Activated CD8-positive, alpha-beta T cell treated with anti-CD3 and anti-CD28 coated beads for 36 hours (primary cell): Measurements from ENCODE around the gene KCTD20. TPM values are rescaled to one million over a fixed set of nuclear protein-coding genes. Genes with fewer than 3 reads are reported as not detected.

ENCODE experiments used
- ATAC-seq: fragments of 200-7000 bp; cut with Tn5 transposase; one replicate; pipeline ENCODE4 v1.10.0; 2021; ENCODE audit warnings: mild to moderate bottlenecking, moderate library complexity
- CTCF ChIA-PET: fragments of 350-600 bp; sonication (Branson Sonifier 250); formaldehyde crosslinking; loops from one replicate; lab custom pipeline; 2021; ENCODE audit warnings: antibody characterized with exemption; lab: Charles Lee
- POLR2A ChIA-PET: fragments of 350-600 bp; sonication (Branson Sonifier 250); formaldehyde crosslinking; loops from one replicate; lab custom pipeline; 2021; ENCODE audit warnings: antibody characterized with exemption; lab: Charles Lee
- DNase-seq: peaks from one replicate; pipeline ENCODE4 v3.0.0-alpha.2; 2020
- H3K27ac Mint-ChIP-seq: one replicate; pipeline ENCODE4 v1.8.0; 2021; ENCODE audit warnings: mild to moderate bottlenecking, mixed read lengths
- H3K27me3 Mint-ChIP-seq: one replicate; pipeline ENCODE4 v1.8.0; 2021; ENCODE audit warnings: mixed read lengths
- H3K36me3 Mint-ChIP-seq: one replicate; pipeline ENCODE4 v1.8.0; 2021; ENCODE audit warnings: low read depth, mixed read lengths
- H3K4me1 Mint-ChIP-seq: one replicate; pipeline ENCODE4 v1.8.0; 2021; ENCODE audit warnings: low read depth, mixed read lengths
- H3K4me3 Mint-ChIP-seq: one replicate; pipeline ENCODE4 v1.8.0; 2021; ENCODE audit warnings: mild to moderate bottlenecking, moderate library complexity, mixed read lengths
- H3K9me3 Mint-ChIP-seq: one replicate; pipeline ENCODE4 v1.8.0; 2021; ENCODE audit warnings: mixed read lengths
- intact Hi-C: fragments of 100-400 bp; cut with micrococcal nuclease; formaldehyde crosslinking; loops from one replicate; pipeline ENCODE4 v1.10.0; 2022
- total RNA-seq, 2 experiments: library from RNA; stranded (reverse); gene quantifications; one replicate each; pipeline ENCODE4 v1.2.3, GENCODE V29; 2021
- TF ChIP-seq, protein P1 (sequence below): fragments of 200-600 bp; IDR thresholded peaks from one replicate; pipeline ENCODE4 v1.8.0; 2022; ENCODE audit warnings: antibody characterized with exemption, mild to moderate bottlenecking

Gene KCTD20
- total RNA-seq, 2 experiments from 2014 or later: 42.7 to 45.1 TPM

DNA sequence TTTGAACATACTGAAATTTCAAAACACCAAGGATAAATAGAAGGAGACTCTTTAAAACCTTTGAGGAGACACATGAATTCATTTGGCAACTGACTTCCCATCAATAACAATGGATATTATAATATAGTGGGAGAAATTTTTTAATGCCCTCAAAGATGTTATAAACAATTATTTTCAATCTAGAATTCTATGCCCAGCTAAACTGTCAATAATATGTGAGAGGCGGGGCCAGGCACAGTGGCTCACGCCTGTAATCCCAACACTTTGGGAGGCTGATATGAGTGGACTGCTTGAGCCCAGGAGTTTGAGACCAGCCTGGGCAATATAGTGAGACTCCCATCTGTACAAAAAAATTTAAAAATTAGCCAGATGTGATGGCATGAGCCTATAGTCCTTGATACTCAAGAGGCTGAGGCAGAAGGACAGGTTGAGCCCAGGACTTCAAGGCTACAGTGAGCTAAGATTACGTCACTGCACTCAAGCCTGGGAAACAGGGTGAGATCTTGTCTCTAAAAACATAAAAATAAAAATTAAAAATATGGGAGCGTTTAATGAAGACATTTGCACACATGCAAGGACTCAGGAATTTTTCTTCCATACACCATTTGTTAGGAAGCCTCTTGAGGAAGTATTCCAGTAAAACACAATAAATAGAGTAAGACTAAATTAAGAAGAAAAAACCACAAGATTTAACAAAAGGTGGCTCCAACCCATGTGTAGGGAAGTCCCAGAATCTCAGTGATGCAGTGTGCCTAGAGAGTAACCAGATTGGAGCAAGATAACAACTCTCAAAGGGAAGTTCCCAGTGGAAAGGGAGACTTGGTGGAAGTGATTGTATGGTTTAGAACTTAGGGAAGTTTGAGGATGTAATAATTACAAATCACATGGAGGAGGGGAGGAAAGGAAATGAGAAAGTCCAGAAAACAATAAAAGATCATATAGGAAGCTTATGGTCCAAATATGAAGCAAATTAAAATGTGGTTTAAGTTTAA lies 29.0 kb upstream of the KCTD20 start:
- H3K4me3 Mint-ChIP-seq: no peak overlapping the region
- ATAC-seq: no peak
- ChIA-PET CTCF (no interaction called here), POLR2A (no interaction called here)
- no peaks in the 10 kb centered on the region for H3K9me3 Mint-ChIP-seq
- no peaks in the 10 kb centered on the region for H3K4me1 Mint-ChIP-seq
- H3K27me3 Mint-ChIP-seq: peaks cover 2% of the 10 kb centered on the region
- intact Hi-C loops: no loop called here
- TF ChIP-seq, protein P1, sequence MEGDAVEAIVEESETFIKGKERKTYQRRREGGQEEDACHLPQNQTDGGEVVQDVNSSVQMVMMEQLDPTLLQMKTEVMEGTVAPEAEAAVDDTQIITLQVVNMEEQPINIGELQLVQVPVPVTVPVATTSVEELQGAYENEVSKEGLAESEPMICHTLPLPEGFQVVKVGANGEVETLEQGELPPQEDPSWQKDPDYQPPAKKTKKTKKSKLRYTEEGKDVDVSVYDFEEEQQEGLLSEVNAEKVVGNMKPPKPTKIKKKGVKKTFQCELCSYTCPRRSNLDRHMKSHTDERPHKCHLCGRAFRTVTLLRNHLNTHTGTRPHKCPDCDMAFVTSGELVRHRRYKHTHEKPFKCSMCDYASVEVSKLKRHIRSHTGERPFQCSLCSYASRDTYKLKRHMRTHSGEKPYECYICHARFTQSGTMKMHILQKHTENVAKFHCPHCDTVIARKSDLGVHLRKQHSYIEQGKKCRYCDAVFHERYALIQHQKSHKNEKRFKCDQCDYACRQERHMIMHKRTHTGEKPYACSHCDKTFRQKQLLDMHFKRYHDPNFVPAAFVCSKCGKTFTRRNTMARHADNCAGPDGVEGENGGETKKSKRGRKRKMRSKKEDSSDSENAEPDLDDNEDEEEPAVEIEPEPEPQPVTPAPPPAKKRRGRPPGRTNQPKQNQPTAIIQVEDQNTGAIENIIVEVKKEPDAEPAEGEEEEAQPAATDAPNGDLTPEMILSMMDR: no peak
- H3K36me3 Mint-ChIP-seq: no peaks in the 10 kb centered on the region
- no peak for DNase-seq
- no peak overlapping the region for H3K27ac Mint-ChIP-seq

DNA sequence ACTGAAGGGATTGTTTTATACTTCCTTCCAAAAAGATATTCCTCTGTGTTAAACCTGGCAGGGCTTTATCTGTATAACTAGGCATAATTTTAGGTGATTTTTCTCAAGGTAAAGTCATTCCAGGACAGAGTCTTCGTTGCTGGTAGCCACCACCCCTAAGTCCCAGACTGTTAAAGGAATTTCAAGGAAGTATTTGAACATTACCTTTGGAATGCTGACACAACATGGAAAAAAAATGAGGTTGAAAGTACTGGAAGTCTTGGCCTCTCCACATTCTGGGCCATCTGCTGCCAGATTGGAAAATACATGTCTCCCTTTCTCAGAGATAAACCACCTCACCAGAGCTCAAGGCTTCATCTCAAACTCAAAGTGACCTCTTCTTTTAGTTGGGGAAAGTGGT lies 28.3 kb upstream of the KCTD20 start:
- TF ChIP-seq, protein P1: no peak
- H3K27ac Mint-ChIP-seq: no peak overlapping the region
- H3K4me1 Mint-ChIP-seq: no peaks in the 10 kb centered on the region
- H3K9me3 Mint-ChIP-seq: no peaks in the 10 kb centered on the region
- H3K36me3 Mint-ChIP-seq: no peaks in the 10 kb centered on the region
- CTCF ChIA-PET: no interaction called here
- POLR2A ChIA-PET: no interaction called here
- no peak overlapping the region for H3K4me3 Mint-ChIP-seq
- DNase-seq (no peak), ATAC-seq (no peak)
- no peaks in the 10 kb centered on the region for H3K27me3 Mint-ChIP-seq
- intact Hi-C loops: no loop called here

- ChIA-PET CTCF (interaction anchor here (1.0 to 1.3 kb wide), 3 partner anchors 14 to 197 kb away, joined by 3 to 4 read pairs (median 3); no protein-coding TSS in a partner anchor), POLR2A (no interaction called here)
- Mint-ChIP-seq H3K27ac (no peak overlapping the region), H3K4me1 (peaks cover 5% of the 10 kb centered on the region), H3K27me3 (no peaks in the 10 kb centered on the region), H3K4me3 (no peak overlapping the region), H3K36me3 (no peaks in the 10 kb centered on the region), H3K9me3 (no peaks in the 10 kb centered on the region)
- DNase-seq (no peak), ATAC-seq (no peak)
- TF ChIP-seq, protein P1: no peak
- intact Hi-C loops: no loop called here
Observed at GRCh38 chr6:36418558-36418957, 24.2 kb upstream of the KCTD20 start.

- TF ChIP-seq, protein P1: no peak
- Mint-ChIP-seq H3K36me3 (no peaks in the 10 kb centered on the region), H3K27ac (no peak overlapping the region), H3K4me1 (peaks cover 10% of the 10 kb centered on the region), H3K9me3 (no peaks in the 10 kb centered on the region), H3K27me3 (no peaks in the 10 kb centered on the region), H3K4me3 (no peak overlapping the region)
- ATAC-seq (no peak), DNase-seq (no peak)
- CTCF ChIA-PET: interaction anchor here (1.1 to 1.3 kb wide), 3 partner anchors 14 to 341 kb away, joined by 3 to 4 read pairs (median 3); no protein-coding TSS in a partner anchor
- POLR2A ChIA-PET: interaction anchor here (0.7 kb wide), 1 partner anchor 174 kb away, joined by 3 read pairs; no protein-coding TSS in a partner anchor
- intact Hi-C loops: no loop called here
Observed at GRCh38 chr6:36419310-36419709, 23.5 kb upstream of the KCTD20 start.
